ENCODE results near the gene PHLDB1.
A peak's percentile ranks its signal among the peaks of the same experiment; 100 is the strongest.
"Not testable (repeated sequence)": the region's sequence is repeated elsewhere in the genome, so short reads cannot be mapped to it uniquely, and the experiment has no call there.

Gene PHLDB1

DNA sequence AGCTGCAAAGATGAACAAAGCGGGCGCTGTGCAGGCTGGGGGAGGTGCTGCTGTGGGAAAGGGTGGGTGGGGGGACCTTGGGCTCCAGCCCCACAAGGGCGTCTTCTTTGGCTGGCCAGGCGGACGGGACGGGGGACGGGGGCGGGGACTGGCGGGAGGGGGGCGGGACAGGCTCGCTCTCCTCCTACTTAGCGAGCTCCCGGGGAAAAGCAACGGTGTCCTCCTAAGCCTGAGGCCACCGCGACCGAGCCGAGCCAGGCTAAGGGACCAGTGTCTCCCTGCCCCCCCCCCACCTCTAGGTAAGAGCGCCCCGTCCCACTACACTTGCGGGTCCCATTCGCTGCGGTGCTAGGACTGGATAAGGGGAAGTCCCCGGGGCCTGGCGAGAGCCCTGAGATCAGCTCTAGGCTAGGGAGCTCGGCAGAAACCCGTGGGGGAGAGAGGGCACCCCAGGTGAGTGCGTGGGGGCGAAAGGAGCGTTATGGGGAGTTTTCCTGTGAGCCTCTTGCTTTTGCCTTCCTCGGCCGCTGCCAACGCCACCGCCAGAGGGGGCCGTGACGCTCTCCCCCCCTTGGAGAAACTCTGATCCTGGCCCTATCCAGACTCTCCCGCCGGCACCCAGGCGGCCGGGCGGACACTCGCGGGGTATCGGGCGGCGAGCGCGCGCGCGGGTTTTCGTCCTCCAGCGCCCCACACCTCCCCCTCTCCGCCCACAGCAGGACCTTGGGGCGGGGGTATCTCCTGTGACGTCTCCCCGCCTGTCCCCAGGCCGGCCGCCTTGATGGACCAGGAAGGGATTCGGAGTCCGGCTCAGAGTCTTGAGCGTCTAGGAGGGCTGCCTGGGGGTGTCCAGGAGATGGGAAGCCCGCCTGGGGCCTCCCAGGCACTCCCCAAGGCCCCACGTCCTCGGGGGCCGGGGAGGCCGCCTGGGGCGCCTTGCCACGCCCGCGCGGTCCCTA is at the start of gene PHLDB1:
Gene PHLDB1, plus strand, starts transcription at position 215 of the 959 bp plus-strand sequence. CDS start 6,222 bp downstream, outside the sequence.
- DNase-seq, result no peak

DNA sequence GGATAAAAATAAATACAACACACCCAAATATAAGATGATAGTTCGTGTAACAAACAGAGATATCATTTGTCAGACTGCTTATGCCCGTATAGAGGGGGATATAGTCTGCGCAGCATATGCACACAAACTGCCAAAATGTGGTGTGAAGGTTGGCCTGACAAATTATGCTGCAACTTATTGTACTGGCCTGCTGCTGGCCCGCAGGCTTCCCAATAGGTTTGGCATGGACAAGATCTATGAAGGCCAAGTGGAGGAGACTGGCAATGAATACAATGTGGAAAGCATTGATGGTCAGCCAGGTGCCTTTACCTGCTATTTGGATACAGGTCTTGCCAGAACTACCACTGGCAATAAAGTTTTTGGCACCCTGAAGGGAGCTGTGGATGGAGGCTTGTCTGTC is 46.6 kb upstream of the PHLDB1 start:
- DNase-seq, result no peak

DNA sequence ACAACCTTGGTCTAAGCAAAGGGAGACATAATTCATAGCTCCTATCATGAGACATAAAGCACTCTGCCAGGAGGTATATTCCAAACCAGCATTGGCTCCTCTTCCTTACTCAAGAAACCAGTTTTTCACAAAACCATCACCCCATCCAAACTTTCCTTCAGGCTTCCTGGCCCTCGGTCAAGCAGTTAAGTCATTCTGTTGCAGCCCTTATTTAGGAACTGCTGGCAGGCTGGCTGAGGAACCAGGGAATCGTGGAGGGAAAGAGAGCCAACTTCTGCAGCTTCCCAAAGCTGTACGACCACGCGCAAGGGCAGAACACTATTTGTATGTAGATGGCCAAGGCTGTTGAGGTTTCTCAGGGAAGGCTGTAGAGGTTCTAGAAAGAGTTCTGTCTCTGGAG is 42.4 kb upstream of the PHLDB1 start:
- no peak for DNase-seq

DNA sequence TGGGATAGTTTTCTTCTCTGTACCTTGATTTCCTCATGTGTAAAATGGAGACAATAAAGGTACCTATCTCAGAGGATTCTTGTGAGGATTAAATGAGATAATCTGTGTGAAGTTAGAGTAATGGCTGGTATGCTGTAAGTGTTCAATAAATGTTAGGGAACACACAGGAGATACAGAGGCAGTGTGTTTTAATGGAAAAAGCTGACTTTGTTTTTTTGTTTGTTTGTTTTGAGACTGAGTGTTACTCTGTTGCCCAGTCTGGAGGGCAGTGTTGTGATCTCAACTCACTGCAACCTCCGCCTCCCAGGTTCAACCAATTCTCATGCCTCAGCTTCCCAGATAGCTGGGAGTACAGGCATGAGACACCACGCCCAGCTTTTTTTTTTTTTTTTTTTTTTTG is 37.7 kb upstream of the PHLDB1 start:
- no peak for DNase-seq

DNA sequence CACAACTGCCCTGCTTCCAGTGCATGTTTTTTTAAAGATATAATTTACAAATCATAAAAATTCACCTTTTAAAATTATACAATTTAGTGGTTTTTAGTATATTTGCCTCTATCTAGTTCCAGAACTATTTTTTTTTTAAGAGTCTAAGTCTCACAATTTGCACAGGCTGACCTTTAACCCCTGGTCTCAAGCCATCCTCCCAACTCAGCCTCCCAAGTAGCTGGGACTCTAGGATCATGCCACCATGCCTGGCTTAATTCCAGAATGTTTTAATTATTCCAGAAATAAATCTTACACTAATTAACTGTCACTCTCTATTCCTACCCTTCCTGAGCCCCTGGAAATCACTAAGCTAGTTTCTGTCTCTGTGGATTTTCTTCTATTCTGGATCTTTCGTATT is 36.6 kb upstream of the PHLDB1 start:
- no peak for DNase-seq

DNA sequence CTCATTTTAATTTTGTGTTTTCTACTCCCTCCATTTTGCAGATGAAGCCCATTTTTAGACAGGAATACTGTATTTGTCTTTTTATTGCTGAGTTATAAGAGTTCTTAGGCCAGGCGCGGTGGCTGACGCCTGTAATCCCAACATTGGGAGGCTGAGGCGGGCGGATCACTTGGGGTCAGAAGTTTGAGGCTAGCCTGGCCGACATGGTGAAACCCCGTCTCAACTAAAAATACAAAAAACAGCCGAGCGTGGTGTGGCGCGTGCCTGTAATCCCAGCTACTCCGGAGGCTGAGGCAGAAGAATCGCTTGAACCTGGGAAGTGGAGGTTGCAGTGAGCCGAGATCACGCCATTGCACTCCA is 35.7 kb upstream of the PHLDB1 start:
- DNase-seq, result not testable (repeated sequence)

DNA sequence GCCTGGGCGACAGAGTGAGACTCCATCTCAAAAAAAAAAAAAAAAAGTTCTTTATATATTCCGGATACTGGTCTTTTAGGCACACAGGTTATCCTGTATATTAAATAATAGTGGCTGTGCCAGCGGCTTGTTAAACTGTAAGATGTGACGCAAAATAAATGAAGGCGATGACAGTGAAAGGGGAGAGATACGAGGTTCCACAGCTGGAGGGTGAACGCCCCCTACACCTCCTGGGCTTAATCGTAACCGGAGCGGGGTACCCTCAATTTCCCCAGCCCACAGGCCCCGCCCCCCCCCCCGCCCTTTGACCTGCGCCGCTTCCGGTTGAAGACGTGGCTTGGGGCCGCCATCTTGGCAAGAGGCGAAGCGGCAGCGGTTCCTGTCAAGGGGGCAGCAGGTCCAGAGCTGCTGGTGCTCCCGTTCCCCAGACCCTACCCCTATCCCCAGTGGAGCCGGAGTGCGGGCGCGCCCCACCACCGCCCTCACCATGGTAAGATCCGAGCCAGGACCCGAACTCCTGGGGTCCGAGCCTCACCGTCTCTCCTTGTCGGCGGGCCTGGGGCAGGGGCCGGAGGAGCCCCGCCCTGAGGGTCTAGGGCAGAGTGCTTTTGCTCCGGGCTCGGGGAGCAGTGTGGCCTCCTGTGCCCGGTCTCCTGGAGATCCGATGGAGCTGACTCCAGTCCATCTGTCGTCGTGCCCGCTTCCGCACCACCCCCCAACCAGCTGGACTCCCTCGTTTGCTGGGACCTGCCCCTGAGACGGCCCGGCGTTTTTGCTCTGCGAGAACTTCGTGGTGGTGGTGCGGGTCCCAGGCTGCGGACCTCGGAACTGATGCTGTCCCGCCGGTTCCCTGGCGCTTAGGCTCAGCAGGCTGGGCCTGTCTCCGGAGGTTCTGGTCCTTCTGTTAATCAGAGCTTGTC is 35.1 kb upstream of the PHLDB1 start, which contains the start of gene ARCN1:
Gene ARCN1, plus strand, starts transcription at position 349 of the 920 bp plus-strand sequence. Its CDS starts 139 bp downstream, at position 488.
- peak; percentile 45 for DNase-seq

DNA sequence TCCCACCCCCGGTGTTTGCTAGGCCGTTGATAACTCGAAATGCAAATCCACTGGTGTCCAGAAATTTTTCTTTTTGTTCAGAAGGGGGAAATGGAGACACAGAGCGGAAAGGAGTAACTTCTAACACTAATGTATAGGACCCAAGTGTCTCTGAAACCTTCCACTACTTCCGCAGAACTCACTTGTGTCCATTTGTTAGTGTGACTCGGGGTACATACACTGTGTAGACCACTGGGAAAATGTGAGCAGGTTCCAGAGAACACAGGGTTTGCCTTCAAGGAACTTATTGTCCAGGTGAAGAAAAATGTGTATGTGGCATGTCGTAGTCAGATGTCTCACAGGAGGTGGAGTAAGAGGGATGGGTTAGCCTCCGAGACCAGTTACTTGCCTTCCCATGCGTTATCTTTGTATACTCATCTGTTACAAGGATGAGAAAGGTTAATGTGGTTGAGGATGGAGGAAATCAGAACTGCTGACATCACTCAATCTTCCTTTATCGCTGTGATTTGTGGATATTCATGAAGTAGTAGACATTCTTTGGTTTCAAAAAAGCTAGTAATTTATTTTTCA is 34.3 kb upstream of the PHLDB1 start:
- no peak for DNase-seq

DNA sequence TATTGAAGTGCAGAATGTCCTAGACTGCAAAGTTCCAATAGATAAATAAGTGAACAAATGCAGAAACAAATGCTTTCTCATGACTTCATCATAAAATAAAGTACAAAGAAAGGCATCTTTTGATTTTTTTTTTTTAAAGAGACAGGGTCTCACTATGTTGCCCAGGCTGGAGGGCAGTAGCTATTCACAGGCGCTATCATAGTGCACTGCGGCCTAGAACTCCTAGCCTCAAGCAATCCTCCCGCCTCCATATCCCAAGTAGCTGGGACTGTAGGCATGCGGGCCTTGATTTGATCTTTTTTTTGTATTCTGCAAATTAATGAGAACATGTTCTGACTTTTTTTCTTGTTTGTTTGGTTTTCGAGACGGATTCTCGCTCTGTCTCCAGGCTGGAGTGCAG is 32.8 kb upstream of the PHLDB1 start:
- no peak for DNase-seq

DNA sequence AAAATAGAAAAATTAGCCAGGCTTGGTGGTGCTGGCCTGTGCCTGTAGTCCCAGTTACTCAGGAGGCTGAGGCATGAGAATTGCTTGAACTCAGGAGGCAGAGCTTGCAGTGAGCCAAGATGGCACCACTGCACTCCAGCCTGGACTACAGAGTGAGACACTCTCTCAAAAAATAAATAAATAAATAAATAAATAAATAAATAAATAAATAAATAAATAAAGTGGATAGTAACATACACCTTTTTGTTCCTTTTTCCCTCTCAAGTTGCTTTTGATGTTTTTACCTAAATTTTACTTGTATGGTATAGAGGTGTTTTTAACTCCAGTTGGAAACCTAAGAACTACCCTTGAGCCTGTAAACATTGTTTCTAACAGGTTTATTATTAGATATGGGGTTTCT is 29.4 kb upstream of the PHLDB1 start:
- not testable (repeated sequence) for DNase-seq

DNA sequence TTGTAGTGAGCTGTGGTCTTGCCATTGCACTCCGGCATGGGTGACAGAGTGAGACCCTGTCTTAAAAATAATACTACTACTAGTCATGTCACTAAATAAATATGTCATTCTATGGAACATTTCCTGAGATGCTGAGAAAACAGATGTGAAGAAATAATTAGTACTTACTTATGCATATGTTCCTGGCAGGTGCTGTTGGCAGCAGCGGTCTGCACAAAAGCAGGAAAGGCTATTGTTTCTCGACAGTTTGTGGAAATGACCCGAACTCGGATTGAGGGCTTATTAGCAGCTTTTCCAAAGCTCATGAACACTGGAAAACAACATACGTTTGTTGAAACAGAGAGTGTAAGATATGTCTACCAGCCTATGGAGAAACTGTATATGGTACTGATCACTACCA is 26.4 kb upstream of the PHLDB1 start:
- no peak for DNase-seq

DNA sequence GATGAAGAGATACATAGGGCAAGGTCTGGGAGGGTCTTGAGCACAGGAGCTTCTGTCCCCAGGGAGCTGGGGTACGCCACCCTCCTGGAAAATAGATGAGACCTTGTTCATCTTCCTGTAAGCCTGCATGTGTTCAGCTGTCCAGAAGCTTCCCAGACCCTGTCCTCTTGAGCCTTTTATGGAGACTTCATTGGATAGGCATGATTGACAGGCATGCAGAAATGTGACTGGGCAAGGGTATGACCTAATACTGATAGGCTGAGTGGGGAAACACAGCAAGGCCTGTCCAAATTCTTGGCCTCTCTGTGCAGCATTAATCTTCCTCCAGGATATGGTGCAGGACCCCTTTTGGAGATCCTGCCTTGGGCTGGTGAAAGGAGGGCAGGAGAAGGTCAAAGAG is 19.5 kb upstream of the PHLDB1 start:
- no peak for DNase-seq

DNA sequence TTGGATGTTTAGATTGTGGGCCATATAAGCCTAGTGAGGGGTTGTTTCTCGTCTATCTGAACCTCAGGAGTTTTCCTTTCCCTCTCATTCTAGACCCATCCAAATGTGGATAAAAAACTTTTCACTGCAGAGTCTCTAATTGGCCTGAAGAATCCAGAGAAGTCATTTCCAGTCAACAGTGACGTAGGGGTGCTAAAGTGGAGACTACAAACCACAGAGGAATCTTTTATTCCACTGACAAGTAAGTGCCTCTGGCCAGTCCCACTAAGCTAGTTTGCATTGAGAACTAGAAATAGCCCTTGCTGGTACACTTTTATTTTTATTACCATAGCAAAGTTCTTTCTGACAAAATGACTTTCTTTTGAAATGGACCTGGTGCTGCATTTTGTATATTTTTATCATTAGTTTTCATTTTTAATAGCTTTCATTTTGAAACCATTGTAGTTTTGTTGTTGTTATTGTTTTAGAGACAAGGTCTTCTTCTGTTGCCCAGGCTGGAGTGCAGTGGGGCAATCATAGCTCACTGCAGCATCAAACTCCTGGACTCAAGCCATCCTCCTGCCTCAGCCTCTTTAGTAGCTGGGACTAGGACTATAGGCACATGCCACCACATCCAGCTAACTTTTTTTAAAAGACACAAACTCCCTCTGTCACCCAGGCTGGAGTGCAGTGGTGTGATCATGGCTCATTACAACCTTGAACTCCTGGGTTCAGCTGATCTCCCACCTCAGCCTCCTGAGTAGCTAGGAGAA is 14.6 kb upstream of the PHLDB1 start:
- no peak for DNase-seq

DNA sequence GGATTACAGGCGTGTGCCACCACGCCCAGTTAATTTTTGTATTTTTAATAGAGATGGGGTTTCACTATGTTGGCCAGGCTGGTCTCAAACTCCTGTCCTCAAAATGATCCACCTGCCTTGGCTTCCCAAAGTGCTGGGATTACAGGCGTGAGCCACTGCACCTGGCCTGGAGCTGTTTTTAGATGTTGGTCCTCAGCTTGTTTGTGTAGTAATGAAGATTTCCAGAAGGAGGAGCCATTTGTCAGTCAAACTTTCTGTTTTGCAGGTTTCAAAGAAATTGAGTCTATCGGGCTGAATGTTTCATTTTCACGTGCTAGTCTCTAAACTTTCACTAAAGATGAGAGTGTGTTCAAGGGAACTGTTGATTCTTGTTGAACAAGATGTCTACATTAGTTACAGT is 12.4 kb upstream of the PHLDB1 start:
- DNase-seq, result not testable (repeated sequence)

DNA sequence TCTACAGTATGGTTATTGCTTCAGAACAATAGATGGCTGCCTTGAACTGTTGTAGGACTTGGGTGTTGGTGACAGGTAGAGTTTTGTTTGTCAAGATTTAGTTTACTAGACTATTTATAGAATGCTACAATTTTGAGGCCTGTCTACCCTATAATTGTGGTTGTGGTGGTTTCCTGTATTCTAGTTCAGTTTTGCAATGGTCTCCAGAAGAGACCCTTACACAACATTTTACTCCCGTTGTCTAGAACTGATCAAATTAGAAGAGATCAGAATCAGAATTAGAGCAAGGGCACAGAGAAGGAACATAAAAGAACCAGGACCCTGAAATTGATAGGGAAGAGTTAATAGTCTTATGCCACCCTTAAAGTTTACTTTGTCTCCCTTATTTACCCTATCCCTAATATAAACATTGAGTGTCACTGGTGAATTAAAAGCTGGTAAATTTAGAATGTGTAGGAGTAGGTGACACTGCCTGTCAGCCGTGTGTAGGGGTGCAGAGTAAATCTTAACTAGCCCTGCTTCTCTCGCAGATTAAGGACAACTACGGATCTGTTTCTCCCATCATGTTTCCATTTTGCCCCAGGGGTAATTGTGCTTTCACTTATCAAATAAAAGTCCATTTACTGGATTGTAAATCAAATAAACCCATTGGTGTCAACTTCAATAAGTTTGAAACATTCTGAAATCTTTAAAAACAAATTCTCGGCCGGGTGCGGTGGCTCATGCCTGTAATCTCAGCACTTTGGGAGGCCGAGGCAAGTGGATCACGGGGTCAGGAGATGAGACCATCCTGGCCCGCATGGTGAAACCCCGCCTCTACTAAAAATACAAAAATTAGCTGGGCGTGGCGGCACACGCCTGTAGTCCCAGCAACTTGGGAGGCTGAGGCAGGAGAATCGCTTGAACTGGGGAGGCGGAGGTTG is 10.9 kb upstream of the PHLDB1 start:
- no peak for DNase-seq

DNA sequence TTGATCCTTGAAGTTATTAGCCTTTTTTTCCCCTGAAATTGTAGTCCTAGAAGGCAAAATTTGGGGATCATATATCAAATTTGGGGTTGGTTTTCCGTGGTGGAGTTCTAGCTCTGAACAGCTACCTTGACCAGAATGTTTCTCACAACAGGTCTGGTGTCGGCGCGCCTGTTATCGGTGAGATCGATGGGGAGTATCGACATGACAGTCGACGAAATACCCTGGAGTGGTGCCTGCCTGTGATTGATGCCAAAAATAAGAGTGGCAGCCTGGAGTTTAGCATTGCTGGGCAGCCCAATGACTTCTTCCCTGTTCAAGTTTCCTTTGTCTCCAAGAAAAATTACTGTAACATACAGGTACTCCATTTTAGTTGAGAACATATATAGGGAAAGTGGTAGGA is 9.9 kb upstream of the PHLDB1 start:
- no peak for DNase-seq

DNA sequence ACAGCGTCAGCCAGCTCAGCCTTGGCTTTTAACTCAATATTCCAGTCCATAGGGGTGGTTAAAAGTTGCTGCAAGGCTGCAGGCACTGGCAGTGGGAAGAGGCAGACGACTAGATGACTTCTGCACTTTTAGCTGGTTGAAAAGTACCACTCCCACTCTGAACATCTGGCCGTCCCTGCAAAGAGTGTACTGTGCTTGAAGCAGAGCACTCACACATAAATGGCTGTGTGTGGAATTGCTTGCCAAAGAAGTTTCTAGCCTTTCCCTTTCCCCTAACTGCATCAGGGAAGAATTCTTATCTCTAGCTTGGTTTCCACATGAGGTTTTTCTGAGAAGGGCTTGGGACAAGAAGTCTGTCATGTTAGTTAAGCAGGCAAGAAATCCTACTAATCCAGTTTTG is 5.1 kb upstream of the PHLDB1 start:
- DNase-seq, result no peak

DNA sequence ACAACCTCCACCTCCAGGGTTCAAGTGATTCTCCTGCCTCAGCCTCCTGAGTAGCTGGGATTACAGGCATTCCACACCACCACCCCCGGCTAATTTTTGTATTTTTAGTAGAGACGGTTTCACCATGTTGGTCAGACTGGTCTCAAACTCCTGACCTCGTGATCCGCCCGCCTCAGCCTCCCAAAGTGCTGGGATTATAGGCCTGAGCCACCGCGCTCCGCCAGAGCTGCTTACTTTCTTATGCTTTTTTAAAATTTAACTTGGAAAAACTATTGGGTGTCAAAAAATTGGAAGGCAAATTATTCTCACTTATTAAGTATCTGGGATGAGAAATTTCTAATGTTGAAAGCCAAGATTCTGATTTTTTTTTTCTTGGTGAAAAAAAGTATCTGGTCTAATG is 3.7 kb upstream of the PHLDB1 start:
- DNase-seq, result not testable (repeated sequence)

DNA sequence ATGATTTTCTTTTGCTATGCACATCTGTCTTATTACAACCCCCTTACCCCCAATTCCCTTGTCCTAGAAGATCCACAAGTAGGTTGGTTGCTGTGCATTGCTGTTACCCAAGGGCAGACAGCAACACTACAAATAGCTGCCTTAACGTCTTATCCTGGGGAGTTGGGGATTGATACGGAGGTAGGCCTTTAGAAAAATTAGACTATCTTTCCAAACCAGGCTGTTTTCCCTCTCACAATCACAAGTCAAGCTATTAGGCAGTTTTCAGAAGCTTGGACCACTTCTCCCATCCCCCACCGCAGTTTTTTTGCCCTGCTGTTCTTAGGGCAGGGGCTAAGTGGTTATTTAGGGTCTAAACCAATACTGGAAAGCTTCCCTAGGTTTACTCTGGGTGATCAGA is 2.8 kb upstream of the PHLDB1 start:
- DNase-seq, result no peak

DNA sequence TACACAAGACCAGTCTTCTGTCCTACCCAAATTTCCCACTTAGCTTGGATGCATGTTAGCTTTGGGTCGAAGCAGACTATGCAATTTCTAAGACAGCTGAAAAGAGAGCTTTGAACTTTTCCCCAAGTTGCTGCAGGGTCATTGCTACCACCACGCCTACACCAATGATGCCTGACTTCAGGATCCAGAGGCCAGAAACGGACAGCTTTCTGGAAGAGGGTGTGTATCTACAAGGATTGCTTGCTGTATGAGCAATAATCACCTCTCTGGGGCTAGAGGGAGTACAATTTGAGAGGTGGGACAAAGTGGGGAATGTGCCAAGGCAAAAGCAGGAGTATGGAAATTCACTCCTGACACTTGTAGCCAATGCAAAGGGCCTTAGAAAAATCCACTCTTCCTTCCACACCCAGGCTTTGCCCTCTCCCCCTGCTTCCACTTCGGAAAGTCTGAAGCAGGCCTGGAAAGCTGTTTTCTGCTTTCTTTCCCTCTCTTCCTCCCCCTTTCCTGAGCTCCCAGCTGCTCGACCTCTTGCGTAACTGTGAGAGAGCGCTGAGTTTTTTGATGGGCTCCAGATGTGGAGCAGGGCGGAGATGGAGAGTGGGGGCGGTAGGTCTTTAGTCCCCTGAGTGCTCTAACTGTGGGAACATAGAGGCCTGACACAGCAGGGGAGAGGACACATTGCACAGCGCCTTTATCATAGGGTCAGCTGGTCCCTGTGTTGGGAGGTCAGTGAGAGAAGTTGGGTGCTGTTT is 2.1 kb upstream of the PHLDB1 start:
- no peak for DNase-seq
